Upper lobe of left lung (tissue), 6 donors: Measurements from ENCODE around the gene TNFAIP1. TPM values are rescaled to one million over a fixed set of nuclear protein-coding genes. Genes with fewer than 3 reads are reported as not detected.

Source experiments
- ATAC-seq, 2 donors: fragments of 200-7000 bp; cut with Tn5 transposase; one replicate each; pipeline ENCODE4 v1.9.1; 2022; ENCODE audit warnings: mild to moderate bottlenecking in 2 of 2, moderate library complexity in 2 of 2; ENCODE audit not compliant: low FRiP score in 2 of 2
- DNase-seq, 2 donors: peaks; one replicate each; pipeline ENCODE4 v3.0.0-alpha.2; 2019 to 2020
- H3K27ac ChIP-seq, 4 donors: fragments of 200-600 bp; sonication (generic); one replicate each; pipeline ENCODE4 v1.5.1; 2016 to 2019
- H3K27me3 ChIP-seq, 4 donors: fragments of 200-600 bp; sonication (generic); one replicate each; pipeline ENCODE4 v1.5.1; 2017 to 2019
- H3K36me3 ChIP-seq, 4 donors: fragments of 200-600 bp; sonication (generic); one replicate each; pipeline ENCODE4 v1.5.1; 2016 to 2019
- H3K4me1 ChIP-seq, 4 donors: fragments of 200-600 bp; sonication (generic); one replicate each; pipeline ENCODE4 v1.5.1; 2018 to 2019
- H3K4me3 ChIP-seq, 4 donors: fragments of 200-600 bp; sonication (generic); one replicate each; pipeline ENCODE4 v1.5.1; 2017 to 2019; ENCODE audit warnings: mild to moderate bottlenecking in 2 of 4, moderate library complexity in 1 of 4
- H3K9me3 ChIP-seq, 4 donors: fragments of 200-600 bp; sonication (generic); one replicate each; pipeline ENCODE4 v1.5.1; 2018 to 2019
- CTCF ChIP-seq, 6 experiments: fragments of 450-650 bp in 4 of 6; fragments of 200-600 bp in 2 of 6; sonication (generic) in 2 of 6; IDR thresholded peaks; one replicate each; pipeline ENCODE4 v1.5.1; 2016 to 2019; ENCODE audit warnings: antibody characterized with exemption in 6 of 6
- EP300 ChIP-seq, 4 donors: sonication (generic); formaldehyde crosslinking; IDR thresholded peaks; one replicate each; pipeline ENCODE4 v1.5.1; 2017; ENCODE audit warnings: antibody characterized with exemption in 4 of 4, control low read depth in 2 of 4
- POLR2A ChIP-seq, 4 donors: fragments of 450-650 bp; IDR thresholded peaks; one replicate each; pipeline ENCODE4 v1.5.1; 2016 to 2017; ENCODE audit warnings: antibody characterized with exemption in 4 of 4, mild to moderate bottlenecking in 2 of 4
- POLR2AphosphoS5 ChIP-seq, 2 donors: sonication (generic); formaldehyde crosslinking; IDR thresholded peaks; one replicate each; pipeline ENCODE4 v1.5.1; 2017; ENCODE audit warnings: antibody characterized with exemption in 2 of 2
- WGBS, 2 donors: methylation state at CpG; one replicate each; pipeline ENCODE4 v1.1.5; 2017 to 2018; 5-methylcytosine and 5-hydroxymethylcytosine counted together
- total RNA-seq, 6 donors: library from RNA; depleted of rRNA in 4 of 6; stranded (reverse); fragments of >200 nt in 4 of 6; gene quantifications; one replicate each; pipeline versions ENCODE4 v1.1.0 to v1.2.1, GENCODE V29; 2016 to 2021
- donor health status: DM: no; HTN: no; CAD: no; lungs with moderate emphysema.
- donor health status: DM: no; HTN: yes; CAD: no; lungs with severe emphysema.

The TNFAIP1 gene
- total RNA-seq, 6 donors from 2014 or later, result 27.2 to 74.3 (median 46.4) TPM

- no peaks in the 10 kb centered on the region for H3K9me3 ChIP-seq
- no peak for TF ChIP-seq POLR2AphosphoS5 (IDR thresholded peaks at IDR 0.05)
- no peak for TF ChIP-seq EP300 (IDR thresholded peaks at IDR 0.05)
- no peak for TF ChIP-seq CTCF (IDR thresholded peaks at IDR 0.05)
- TF ChIP-seq POLR2A (IDR thresholded peaks at IDR 0.05), result no peak
- ATAC-seq, result no peak
- no peak for DNase-seq
- peaks cover 7 to 37% (median 20%) of the 10 kb centered on the region in 4 donors for H3K36me3 ChIP-seq
- H3K4me1 ChIP-seq, result peaks cover 5 to 30% (median 22%) of the 10 kb centered on the region in 4 donors
- H3K27ac ChIP-seq, result no peak overlapping the region
- no peak overlapping the region for H3K4me3 ChIP-seq
- no peaks in the 10 kb centered on the region for H3K27me3 ChIP-seq
Measured at GRCh38 chr17:28386391-28386790, 50.8 kb downstream of the TNFAIP1 start.

GRCh38 chr17:28388106-28388505 is 52.5 kb downstream of the TNFAIP1 start:
- DNase-seq, result peak in 1 of 2 donors; percentile 58
- Histone ChIP-seq H3K4me3 (no peak overlapping the region), H3K4me1 (peaks cover 3 to 23% (median 18%) of the 10 kb centered on the region in 4 donors), H3K27me3 (no peaks in the 10 kb centered on the region), H3K9me3 (no peaks in the 10 kb centered on the region), H3K27ac (no peak overlapping the region), H3K36me3 (peaks cover 7 to 47% (median 29%) of the 10 kb centered on the region in 4 donors)
- TF ChIP-seq POLR2A (IDR thresholded peaks at IDR 0.05), result no peak
- no peak for TF ChIP-seq POLR2AphosphoS5 (IDR thresholded peaks at IDR 0.05)
- TF ChIP-seq EP300 (IDR thresholded peaks at IDR 0.05), result no peak
- TF ChIP-seq CTCF (IDR thresholded peaks at IDR 0.05), result no peak
- ATAC-seq, result no peak
- WGBS, 2 donors, result 96 to 98% methylated on average over 8 to 11 of the region's 11 CpGs

- 77 to 95% methylated on average over 1 of the region's 1 CpG for WGBS, 2 donors
- ATAC-seq (no peak), DNase-seq (no peak)
- Histone ChIP-seq H3K27me3 (no peaks in the 10 kb centered on the region), H3K9me3 (no peaks in the 10 kb centered on the region), H3K4me3 (no peak overlapping the region), H3K27ac (no peak overlapping the region), H3K36me3 (peaks cover 7 to 63% (median 29%) of the 10 kb centered on the region in 4 donors), H3K4me1 (peaks cover 2 to 12% (median 6%) of the 10 kb centered on the region in 4 donors)
- no peak for TF ChIP-seq POLR2A (IDR thresholded peaks at IDR 0.05)
- TF ChIP-seq CTCF (IDR thresholded peaks at IDR 0.05), result no peak
Measured at GRCh38 chr17:28390141-28390540, 54.6 kb downstream of the TNFAIP1 start.

GRCh38 chr17:28390563-28390962 is 55.0 kb downstream of the TNFAIP1 start:
- H3K27me3 ChIP-seq, result no peaks in the 10 kb centered on the region
- 96 to 98% methylated on average over 2 of the region's 2 CpGs for WGBS, 2 donors
- no peak for DNase-seq
- no peak for ATAC-seq
- H3K4me1 ChIP-seq, result peaks cover 0 to 8% (median 2%) of the 10 kb centered on the region in 4 donors
- H3K4me3 ChIP-seq, result no peak overlapping the region
- no peak overlapping the region for H3K27ac ChIP-seq
- no peaks in the 10 kb centered on the region for H3K9me3 ChIP-seq
- peaks cover 7 to 67% (median 31%) of the 10 kb centered on the region in 4 donors for H3K36me3 ChIP-seq
- no peak for TF ChIP-seq POLR2A (IDR thresholded peaks at IDR 0.05)
- TF ChIP-seq CTCF (IDR thresholded peaks at IDR 0.05), result no peak
- TF ChIP-seq POLR2AphosphoS5 (IDR thresholded peaks at IDR 0.05), result no peak
- no peak for TF ChIP-seq EP300 (IDR thresholded peaks at IDR 0.05)

- Histone ChIP-seq H3K36me3 (peaks cover 7 to 72% (median 33%) of the 10 kb centered on the region in 4 donors), H3K27me3 (no peaks in the 10 kb centered on the region), H3K4me1 (peaks cover 0 to 4% (median 0%) of the 10 kb centered on the region in 4 donors), H3K27ac (no peak overlapping the region), H3K4me3 (no peak overlapping the region), H3K9me3 (no peaks in the 10 kb centered on the region)
- 100% methylated on average over 1 of the region's 1 CpG for WGBS, 2 donors
- ATAC-seq (no peak), DNase-seq (no peak)
- TF ChIP-seq POLR2A (IDR thresholded peaks at IDR 0.05) (no peak), POLR2AphosphoS5 (IDR thresholded peaks at IDR 0.05) (no peak), EP300 (IDR thresholded peaks at IDR 0.05) (no peak), CTCF (IDR thresholded peaks at IDR 0.05) (no peak)
Measured at GRCh38 chr17:28390984-28391383, 55.4 kb downstream of the TNFAIP1 start.
